H1 (cell line): ENCODE results near the gene SLC13A1.

Experiments used
- CEBPB ChIP-seq: IDR thresholded peaks from 2 replicates; pipeline ENCODE4 v1.6.1; 2012; ENCODE audit warnings: low read depth, low read length
- CTCF ChIP-seq, 3 experiments: IDR thresholded peaks; 1 replicate in 2 of 3; 2 replicates in 1 of 3; pipeline versions ENCODE4 v1.5.1 to v1.6.1; 2011; ENCODE audit warnings: low read length in 3 of 3, mild to moderate bottlenecking in 3 of 3, inconsistent platforms in 2 of 3, low read depth in 1 of 3, moderate library complexity in 1 of 3; ENCODE audit not compliant: insufficient read depth in 1 of 3; ENCODE audit errors: control extremely low read depth in 1 of 3
- JUN ChIP-seq: IDR thresholded peaks from 2 replicates; pipeline ENCODE4 v1.6.1; 2011; ENCODE audit warnings: low read depth, mild to moderate bottlenecking, improper control_type of control experiment, low read length
- POLR2A ChIP-seq, 2 experiments: IDR thresholded peaks; 1 replicate in 1 of 2; 2 replicates in 1 of 2; pipeline ENCODE4 v1.6.1; 2011; ENCODE audit warnings: low read depth in 2 of 2, low read length in 2 of 2, mild to moderate bottlenecking in 2 of 2; ENCODE audit errors: control extremely low read depth in 1 of 2

GRCh38 chr7:123148813-123149212 is 51.0 kb downstream of the SLC13A1 start:
- TF ChIP-seq CTCF (IDR thresholded peaks at IDR 0.05; ENCODE audit: control extremely low read depth in 1 of 3, insufficient read depth in 1 of 3, low read depth in 1 of 3, low read length in 3 of 3) (no peak), JUN (no peak), CEBPB (no peak), POLR2A (IDR thresholded peaks at IDR 0.05; ENCODE audit: control extremely low read depth in 1 of 2, low read depth in 2 of 2, low read length in 2 of 2) (no peak)
